DMS 273 treated with DMSO at 0.1 percent for 48 hours (cell line): ENCODE data around the gene STAC3.
A peak's percentile ranks its signal among the peaks of the same experiment; 100 is the strongest.

Source experiments
- DNase-seq: peaks from one replicate; lab custom pipeline; 2025; lab: John Stamatoyannopoulos, UW

The STAC3 gene

DNA sequence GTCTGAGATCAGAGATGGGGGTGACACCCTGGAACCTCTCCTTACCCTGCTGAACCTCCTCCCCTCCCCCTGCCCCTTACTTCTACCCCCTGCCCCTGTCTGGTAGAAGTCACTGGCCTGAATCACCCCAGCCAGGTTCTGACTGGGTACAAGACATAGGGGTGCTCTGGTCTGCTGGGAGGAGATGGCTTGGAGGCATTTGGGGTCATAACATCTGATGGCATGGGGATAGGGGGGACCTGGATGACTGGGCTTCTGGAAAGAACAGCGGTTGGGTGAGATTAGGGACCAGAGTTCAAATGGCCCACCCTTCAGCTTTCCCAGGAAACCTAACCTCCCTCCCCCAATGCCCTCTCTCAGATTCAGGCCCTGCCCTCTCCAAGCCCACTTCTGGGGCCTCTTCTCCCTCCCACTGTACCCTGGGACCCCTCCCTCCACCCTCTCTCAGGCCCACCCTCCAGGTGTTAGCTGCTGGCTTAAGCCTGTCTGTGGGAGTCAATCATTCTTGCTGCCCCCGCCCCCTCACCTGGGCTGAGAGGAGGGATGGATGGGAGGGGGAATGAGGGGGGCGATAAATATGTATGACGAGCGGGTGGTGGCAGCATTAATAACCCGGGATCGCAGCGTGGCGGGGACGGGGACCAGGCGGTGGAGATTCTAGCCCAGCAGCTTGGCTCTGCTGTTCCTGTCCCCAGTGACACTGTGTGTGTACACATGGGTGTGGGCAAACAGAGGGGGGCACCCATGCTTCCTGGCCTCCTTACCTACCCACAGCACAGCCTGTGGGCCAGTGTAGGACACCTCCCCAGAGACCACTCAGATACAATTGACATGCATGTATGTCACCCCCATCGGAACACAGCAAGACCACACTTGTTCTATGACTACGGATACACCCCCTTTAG lies 28.4 kb downstream of the STAC3 start:
- DNase-seq: no peak

DNA sequence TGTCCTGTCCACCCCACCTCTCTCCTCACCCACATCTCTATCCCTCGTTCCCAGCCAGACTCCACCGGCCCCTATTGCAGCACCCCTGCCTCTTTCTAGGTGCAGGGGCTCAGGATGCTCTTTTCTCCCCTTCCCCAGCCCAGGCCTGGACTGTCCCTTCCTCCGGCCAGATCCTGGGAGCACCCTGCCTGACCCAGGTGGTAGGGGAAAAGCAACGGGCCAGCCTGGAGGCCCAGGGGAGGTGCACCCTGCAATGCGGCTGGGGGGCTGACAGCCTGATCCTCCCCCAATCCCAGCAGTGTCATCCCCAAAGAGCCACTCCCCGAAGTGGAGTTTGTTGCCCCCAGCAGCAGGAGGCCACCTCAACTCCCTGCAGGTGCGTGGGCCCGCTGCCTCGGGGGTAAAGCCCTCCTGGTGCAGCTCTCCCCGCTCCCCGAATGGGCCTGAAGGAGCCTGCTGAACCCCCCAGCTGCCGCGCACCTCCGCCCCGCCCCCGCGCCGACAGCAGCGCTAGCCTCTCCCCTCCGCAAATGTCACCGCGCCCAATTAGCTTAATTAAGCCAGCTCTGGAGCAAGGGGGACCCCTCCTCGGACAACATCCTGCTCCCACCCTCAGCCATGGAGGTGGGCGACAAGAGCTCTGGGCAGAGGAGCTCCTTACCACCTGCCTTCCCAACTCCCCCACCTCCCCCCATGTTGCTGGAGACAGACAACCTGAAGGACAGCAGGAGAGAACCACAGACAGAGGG lies 29.6 kb downstream of the STAC3 start:
- DNase-seq: no peak

DNA sequence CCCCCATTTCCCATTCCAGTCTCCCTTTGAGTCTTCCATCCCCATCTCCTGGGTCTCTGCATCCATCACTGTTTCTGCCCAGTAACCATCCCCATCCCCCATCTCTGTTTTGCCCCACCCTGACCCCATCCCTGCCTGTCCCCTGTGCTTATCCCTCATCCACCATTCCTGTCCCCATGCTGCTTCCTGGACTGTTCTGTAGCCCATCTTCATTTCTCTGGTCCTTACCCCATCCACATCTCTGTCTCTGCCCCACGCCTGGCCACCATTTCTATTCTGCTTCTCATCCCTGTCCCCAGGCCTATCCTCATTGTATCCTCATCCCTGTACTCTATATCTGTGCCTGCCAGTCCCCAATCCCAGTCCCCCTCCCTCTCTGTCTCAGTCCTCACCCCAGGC lies 30.2 kb downstream of the STAC3 start:
- DNase-seq: no peak

DNA sequence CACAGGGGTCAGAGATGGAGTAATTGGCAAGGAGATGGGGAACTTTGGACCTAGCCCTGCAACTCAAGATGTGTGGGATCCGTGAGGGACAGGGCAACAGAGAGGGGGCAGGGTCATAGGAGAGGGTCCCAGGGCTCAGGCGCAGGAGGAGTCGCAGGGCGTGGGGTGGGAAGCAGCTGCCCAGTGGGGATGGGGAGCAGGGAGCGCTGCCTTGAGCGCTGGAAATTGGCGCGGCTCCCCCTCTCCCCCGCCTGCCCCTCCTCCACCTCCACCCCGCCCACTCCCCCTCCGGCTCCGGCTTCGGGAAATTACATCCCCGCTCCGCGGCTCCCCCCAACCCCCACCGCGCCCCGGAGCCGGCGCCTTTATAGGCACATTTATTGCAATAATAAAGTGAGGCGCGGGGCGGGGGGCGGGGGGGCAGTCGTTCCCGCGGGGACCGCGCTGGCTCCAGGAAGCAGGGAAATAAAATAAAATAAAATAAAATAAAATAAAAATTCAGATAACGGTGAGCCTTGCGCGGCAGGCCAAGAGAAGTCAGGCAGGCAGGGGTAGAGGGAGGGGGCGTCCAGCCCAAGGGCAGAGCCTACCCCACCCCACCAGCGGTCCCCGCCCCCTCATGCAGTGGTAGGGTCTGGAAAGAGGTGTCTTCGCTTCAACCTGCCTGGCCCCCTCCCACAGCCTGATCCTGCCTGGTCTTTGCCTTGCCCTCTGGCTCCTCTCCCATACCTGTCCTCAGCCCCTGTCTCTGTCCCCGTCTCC lies 30.8 kb downstream of the STAC3 start:
- no peak for DNase-seq

DNA sequence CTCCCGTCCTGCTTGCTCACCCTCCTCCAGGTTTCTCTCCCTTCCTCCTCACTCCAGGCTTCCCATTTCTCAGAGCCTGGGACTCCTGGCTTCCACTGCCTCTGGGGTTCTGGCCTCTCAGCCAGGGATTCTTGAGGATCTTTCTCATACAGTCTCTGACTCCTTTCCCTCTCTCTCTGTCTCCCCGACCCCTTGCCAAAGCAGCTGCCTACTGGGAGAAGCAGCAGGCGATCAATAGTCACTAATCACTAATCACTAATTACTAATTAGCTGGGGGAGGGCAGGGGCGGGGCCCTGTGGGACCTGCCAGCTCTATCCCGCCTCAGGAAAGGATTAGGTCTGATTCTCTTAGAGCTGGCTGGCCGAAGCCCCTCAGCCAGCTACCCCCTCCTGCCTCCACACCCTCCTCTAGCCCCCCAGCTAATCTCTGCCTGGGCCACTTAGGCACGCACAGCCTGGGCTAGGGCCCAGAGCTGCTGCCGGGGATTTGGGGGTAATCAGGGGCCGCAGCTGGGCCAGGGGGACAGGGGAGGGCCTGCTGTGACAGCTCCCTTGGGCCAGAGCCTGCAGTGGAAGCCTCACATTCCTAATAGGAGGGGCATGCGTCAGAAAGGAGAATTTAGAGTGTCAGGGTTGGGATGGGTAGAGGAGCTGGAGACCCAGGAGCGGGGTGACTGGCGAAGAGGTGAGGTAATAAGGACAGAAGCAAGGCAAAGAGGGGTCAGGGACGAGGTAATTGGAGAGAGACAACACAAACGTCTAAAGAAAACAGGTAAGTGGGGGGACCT lies 31.6 kb downstream of the STAC3 start:
- DNase-seq: no peak

DNA sequence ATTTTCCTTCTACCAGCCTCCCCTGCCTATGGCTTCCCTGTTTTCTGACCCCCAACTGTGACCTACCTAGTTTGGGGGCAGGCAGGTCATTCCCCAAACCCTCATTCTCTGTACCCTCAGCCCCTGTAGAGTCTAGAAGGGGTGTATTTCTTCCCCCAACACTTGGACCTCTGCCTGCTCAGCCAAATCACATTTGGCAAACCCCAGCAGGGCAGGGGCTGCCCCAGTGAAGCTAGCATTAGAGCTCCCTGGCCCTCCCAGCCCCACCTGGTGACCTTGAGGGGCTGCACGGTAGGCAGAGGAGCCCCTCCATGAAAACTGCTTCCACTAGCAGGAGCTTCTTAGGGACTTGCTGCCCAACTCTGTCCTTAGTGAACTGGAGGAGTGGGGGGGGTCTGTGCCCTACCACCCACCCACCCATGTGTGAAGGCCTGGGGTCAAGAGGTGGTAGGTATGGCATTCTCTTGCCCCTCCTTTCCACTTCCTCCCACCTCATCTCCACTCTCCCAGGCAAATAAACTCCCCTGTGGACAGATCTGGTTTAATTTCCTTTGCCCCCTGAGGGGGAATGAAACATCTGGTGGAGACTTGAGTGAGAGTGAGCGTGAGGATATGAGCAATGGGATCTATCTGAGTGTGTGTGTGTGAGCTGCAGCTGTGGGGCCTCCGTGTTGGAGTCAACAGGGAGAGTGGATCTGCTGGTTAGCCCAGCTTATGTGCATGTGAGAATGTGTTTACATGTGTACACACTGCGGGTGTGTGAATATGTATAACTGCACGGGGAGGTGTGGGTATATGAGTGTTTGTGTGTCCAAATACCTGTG lies 32.7 kb downstream of the STAC3 start:
- DNase-seq: no peak

DNA sequence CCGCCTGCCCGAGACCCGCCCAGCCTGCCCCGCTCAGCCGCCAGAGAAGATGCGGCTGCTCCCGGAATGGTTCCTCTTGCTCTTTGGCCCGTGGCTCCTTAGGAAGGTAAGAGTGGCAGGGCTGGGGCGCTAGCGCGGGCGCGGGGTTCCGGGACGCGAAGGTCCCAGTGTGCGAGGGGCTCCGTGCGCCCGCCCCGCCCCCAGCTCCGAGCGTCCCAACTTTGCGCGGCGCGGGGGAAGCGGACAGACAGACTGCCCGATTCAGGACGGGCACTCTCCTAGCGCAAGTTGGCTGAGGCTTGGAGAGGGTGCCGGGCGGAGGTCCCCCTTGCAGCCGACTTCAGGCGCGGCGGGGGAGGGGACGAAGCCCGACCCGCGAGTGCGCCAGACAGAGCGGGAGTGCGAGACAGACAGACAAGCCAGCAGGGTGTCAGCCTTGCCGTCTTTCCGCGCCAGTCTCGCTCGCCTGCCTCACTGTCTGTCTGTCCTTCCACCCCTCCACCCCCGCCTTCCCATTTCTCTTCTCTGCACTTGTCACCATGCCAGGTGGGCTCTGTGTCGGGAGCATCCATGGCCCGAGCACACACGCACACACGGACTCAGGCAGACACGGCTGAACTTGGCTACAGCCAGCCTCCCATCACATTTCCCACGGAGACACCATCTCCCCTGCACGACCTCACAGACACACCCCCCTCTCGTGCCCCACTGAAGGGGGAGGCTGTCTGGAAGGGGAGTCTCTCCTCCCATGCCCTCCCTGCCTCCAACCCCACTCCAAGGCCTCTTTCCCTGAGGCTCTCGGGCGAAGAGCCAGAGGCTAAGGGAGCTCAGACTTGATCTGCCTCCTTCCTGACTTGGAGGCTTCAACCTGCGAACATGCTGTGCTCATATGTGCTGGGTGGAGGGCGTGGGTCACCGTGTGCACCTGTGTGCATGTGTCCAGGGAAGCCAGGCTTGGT lies 33.8 kb downstream of the STAC3 start:
- no peak for DNase-seq

DNA sequence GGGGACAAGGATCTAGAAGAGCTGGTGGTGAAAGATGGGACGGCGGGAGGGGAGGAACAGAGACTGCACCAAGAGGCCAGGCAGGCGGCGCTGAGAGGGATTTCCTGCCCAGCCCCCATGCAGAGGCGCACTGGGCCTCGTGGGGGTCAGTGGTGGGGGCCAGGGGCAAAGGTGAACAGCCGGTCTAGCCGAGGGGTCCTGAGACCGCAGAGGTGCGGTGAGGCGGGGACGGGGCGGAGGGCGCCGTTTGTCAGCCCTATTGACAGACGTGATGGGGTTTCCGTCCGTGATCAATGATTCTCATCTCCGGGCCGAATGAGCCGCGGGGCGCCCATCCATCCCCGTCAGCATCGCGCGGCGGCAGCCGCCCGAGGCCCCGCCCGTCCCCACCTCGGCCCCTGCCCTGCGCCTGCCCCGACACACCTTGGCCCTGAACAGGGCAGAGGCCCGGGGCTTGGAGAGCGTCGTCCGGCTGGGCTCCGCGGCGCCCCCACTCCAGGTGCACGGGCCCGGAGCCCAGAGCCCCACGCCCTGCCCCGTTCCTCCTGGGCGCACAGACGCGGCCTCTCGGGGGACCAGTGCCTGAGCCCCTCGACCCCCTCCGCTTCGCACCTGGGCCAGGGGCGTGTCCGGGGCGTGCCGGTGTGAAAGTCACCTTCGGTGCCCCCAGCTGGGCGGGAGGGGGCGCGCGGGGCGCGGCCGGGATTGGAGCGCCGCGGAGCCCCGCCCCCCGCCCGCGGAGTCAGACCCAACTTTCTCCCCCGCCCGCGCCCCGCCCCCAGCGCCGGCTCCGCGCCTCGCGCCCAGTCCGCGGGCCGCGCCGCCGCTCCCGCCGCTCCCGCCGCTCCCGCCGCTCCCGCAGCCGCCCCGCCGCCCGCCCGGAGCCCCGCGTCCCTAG lies 34.7 kb downstream of the STAC3 start, which contains the start of gene NXPH4:
Gene NXPH4, plus strand, starts transcription at position 781 of the 898 bp plus-strand sequence. CDS start 176 bp downstream, outside the sequence.
- DNase-seq: no peak

DNA sequence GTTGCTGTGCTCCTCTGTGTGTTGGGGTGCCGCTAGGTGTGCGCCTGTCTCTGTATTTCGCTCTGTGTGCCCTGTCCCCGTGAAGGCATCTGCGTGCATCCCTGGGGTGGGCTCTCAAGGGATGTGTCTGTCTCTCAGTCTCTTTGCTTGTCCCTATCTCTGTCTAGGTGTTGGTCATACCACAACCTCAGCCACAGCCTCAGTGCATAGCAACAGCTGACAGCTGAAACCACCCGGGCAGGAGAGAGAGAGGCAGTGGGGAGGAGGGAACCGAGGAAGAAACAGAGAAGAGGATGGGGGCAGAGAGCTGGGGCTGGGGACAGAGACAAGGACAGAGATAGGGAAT lies 35.3 kb downstream of the STAC3 start:
- DNase-seq: no peak

DNA sequence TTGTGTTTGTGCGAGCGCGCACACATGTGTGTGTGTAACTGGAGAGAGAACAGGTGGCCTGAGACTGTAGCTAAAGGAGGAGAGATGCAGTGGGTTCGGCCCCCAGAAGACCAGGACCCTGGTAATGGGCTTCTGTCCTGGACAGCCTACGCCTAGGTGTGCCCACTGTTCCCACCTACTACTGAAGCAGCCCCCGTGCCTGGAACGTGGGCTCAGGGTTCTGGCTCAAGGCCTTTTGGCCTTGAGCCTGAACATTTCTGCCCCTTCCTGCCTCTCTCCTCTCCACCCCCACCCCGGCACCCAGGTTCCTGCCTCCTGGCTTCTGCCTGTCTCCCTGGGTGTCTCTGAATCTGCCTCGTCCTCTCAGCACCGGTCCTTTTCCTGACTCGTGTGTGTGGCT lies 35.9 kb downstream of the STAC3 start:
- no peak for DNase-seq

DNA sequence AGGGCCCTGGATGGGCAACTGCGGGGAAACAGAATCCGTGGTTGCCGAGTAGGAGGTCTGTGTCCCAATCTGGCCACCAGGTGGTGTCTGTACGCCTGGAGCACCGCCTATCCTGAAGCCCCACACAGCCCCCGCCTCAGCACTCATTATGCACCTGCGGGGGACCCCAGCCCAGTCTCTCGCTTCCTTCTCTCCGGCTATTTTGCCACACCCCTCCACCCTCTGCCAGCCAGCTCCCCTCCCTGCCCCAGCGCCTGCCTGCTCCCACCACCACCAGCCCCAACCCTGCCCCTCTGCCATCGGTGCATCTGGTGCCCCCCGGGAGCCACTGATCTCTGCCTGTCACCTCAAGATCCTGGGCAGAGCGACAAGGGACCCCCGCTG lies 36.6 kb downstream of the STAC3 start:
- peak; percentile 19 for DNase-seq

DNA sequence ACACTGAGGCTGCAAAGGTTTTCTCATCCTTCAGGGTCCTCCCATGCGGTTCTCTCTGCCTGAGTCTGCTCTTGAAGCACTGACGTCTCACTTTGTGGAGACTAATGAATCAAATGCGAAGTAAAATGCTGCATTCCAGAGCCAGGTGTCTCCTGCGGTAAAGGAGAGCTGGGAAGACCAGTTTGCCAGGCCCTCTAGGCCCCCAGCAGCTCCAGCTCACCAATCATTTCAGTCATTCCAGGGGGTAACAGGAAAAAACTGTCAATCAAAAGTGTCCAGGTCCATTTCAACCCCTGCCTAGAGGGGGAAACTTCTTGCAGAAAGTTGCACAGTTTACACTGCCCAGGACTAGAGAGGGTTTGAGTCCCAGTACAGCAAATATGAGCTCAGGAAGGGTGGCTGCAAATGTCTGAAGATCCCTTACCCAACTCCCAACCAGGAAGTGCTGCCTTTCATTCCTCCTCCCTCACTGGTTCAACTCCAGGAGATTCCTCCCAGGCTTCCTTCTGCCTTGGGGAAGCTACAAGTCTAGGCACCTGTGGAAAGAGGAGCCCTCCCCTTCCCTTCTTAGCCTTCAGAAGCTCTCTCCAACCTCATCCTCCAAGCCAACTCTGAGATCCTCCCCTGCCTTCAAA lies 37.1 kb downstream of the STAC3 start:
- no peak for DNase-seq

DNA sequence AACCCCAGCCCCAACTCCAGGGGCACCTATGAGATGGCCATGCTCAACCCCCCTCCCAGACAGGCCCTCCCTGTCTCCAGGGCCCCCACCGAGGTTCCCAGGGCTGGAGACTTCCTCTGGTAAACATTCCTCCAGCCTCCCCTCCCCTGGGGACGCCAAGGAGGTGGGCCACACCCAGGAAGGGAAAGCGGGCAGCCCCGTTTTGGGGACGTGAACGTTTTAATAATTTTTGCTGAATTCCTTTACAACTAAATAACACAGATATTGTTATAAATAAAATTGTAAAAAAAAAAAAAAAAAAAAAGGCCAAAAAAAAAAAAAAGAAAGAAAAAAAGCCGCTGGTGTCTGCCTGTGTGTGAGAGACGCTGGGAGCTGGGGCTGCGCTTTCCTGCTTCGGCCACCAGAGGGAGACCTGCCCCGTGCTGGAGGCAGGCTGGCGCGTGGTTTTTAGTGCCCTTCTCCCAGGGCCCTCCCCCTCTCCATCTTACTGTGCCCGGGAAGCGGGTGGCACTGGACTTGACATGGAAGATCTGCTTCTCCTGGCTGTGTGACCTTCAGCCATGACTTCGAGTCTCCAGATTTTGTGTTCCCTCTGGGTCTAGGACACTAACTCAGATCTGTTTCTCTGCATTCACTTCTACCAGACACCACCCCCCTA lies 37.8 kb downstream of the STAC3 start:
- peak; percentile 36 for DNase-seq

DNA sequence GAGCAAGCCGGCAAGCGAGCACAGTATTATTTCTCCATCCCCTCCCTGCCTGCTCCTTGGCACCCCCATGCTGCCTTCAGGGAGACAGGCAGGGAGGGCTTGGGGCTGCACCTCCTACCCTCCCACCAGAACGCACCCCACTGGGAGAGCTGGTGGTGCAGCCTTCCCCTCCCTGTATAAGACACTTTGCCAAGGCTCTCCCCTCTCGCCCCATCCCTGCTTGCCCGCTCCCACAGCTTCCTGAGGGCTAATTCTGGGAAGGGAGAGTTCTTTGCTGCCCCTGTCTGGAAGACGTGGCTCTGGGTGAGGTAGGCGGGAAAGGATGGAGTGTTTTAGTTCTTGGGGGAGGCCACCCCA lies 38.3 kb downstream of the STAC3 start:
- DNase-seq: no peak

DNA sequence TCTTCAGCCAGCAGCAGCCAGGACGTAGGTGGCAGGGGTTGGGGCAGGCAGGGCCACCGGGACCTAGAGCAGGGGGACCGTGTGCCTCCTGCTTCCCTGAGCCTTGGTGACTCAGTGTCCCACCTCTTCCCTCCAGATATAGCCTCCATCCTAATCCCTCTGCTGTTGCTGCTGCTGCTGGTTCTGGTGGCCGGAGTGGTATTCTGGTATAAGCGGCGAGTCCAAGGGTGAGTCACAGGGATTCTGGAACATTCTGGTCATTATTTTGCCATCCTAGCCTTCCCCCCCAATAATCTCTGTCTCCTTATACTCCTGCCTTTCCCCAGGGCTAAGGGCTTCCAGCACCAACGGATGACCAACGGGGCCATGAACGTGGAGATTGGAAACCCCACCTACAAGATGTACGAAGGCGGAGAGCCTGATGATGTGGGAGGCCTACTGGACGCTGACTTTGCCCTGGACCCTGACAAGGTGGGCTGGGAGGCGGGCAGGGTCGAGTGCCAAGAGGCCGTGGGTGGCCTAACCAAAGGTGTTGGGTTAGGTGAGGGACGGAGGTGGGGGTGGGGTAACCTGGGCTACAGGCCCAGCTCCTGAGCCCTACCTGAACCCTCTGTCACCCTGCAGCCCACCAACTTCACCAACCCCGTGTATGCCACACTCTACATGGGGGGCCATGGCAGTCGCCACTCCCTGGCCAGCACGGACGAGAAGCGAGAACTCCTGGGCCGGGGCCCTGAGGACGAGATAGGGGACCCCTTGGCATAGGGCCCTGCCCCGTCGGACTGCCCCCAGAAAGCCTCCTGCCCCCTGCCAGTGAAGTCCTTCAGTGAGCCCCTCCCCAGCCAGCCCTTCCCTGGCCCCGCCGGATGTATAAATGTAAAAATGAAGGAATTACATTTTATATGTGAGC lies 38.9 kb downstream of the STAC3 start:
- DNase-seq: no peak

DNA sequence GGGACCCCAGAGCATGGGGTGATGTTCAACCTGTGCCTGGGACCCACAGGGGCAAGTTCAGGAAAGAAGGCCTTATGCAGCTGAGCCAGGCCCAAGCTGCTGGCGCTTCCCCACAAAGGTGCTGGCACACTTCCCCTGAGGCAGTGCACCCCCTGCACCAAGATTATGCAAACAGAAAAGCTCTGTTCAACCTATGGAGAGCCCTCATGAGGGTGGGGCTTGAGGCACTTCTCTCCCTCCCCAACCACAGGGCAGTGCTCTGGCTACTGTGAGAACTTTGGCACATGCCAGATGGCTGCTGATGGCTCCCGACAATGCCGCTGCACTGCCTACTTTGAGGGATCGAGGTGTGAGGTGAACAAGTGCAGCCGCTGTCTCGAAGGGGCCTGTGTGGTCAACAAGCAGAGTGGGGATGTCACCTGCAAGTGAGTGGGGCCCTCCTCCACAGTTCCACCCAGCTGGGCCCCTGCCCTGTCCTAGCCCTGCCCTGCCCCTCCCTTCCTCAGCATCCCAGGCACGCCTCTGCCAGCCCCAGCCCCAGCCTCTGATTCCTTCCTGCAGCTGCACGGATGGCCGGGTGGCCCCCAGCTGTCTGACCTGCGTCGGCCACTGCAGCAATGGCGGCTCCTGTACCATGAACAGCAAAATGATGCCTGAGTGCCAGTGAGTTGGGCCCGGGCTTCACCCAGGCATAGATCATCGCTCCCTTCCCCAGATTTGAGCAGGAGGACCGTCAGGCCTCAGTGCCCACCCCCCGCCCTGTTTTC lies 39.9 kb downstream of the STAC3 start:
- no peak for DNase-seq
